K562 (cell line): ENCODE measurements around the gene LIAS. TPM values are rescaled to one million over a fixed set of nuclear protein-coding genes. Genes with fewer than 3 reads are reported as not detected.

Experiments
- ATF7 ChIP-seq: fragments of 450-650 bp; IDR thresholded peaks from 2 replicates; pipeline ENCODE4 v1.7.1; 2014; ENCODE audit warnings: mild to moderate bottlenecking, moderate library complexity
- BRD9 ChIP-seq: fragments of 450-650 bp; IDR thresholded peaks from 2 replicates; pipeline ENCODE4 v1.6.1; 2018; ENCODE audit warnings: low read depth; ENCODE audit not compliant: partially characterized antibody
- CCNT2 ChIP-seq: IDR thresholded peaks from 2 replicates; pipeline ENCODE4 v1.6.1; 2011; ENCODE audit warnings: borderline replicate concordance, low read depth, mild to moderate bottlenecking, moderate library complexity, mixed read lengths, low read length; ENCODE audit not compliant: insufficient read length; ENCODE audit errors: extremely low read depth
- DACH1 ChIP-seq: fragments of 450-650 bp; IDR thresholded peaks from 2 replicates; pipeline ENCODE4 v1.6.1; 2018; ENCODE audit not compliant: partially characterized antibody
- DIDO1 ChIP-seq: fragments of 450-650 bp; IDR thresholded peaks from 2 replicates; pipeline ENCODE4 v1.6.1; 2016; ENCODE audit warnings: low read depth, missing biosample characterization, missing genetic modification characterization
- E2F1 ChIP-seq: sonication (generic); formaldehyde crosslinking; IDR thresholded peaks from 2 replicates; pipeline ENCODE4 v1.8.1; 2023; ENCODE audit warnings: mild to moderate bottlenecking, missing genetic modification reagents, moderate library complexity
- FOSL1 ChIP-seq: fragments of 200-800 bp; sonication (Bioruptor generic); conservative IDR thresholded peaks from 2 replicates; pipeline ENCODE4 v1.6.1; 2016; ENCODE audit warnings: missing genetic modification characterization, missing compliant biosample characterization
- FOXP1 ChIP-seq: sonication (generic); formaldehyde crosslinking; IDR thresholded peaks from 2 replicates; pipeline ENCODE4 v1.8.0; 2022; ENCODE audit warnings: mild to moderate bottlenecking, missing genetic modification reagents
- GATA2 ChIP-seq: sonication (generic); formaldehyde crosslinking; IDR thresholded peaks from 2 replicates; pipeline ENCODE4 v1.4.0; 2020; ENCODE audit warnings: mild to moderate bottlenecking, missing genetic modification reagents
- HNRNPL ChIP-seq: fragments of 200-400 bp; formaldehyde crosslinking; IDR thresholded peaks from 2 replicates; pipeline ENCODE4 v1.6.1; 2017; ENCODE audit warnings: low read depth, mild to moderate bottlenecking, low read length
- KAT8 ChIP-seq: fragments of 450-650 bp; IDR thresholded peaks from 2 replicates; pipeline ENCODE4 v1.6.1; 2016; ENCODE audit warnings: low read depth, mild to moderate bottlenecking
- LCOR ChIP-seq: sonication (generic); formaldehyde crosslinking; IDR thresholded peaks from 2 replicates; pipeline ENCODE4 v1.8.0; 2022; ENCODE audit warnings: mild to moderate bottlenecking, missing genetic modification reagents
- MAX ChIP-seq: sonication (generic); formaldehyde crosslinking; IDR thresholded peaks from 2 replicates; pipeline ENCODE4 v1.9.0; 2022; ENCODE audit warnings: mild to moderate bottlenecking, missing genetic modification reagents
- MCM5 ChIP-seq: fragments of 450-650 bp; IDR thresholded peaks from 2 replicates; pipeline ENCODE4 v1.6.1; 2016; ENCODE audit warnings: low read depth
- MTA1 ChIP-seq: fragments of 450-650 bp; IDR thresholded peaks from 2 replicates; pipeline ENCODE4 v1.6.1; 2017; ENCODE audit warnings: borderline replicate concordance
- NR1H2 ChIP-seq: sonication (generic); formaldehyde crosslinking; IDR thresholded peaks from 2 replicates; pipeline ENCODE4 v1.4.0; 2020; ENCODE audit warnings: mild to moderate bottlenecking, missing genetic modification reagents
- NR2C1 ChIP-seq, 2 experiments: fragments of 450-650 bp; IDR thresholded peaks; 2 replicates each; pipeline ENCODE4 v1.6.1; 2017; ENCODE audit warnings: mild to moderate bottlenecking in 2 of 2, antibody characterized with exemption in 1 of 2, inconsistent platforms in 1 of 2, missing compliant biosample characterization in 1 of 2, missing genetic modification characterization in 1 of 2
- PURB ChIP-seq: sonication (generic); formaldehyde crosslinking; IDR thresholded peaks from 2 replicates; pipeline ENCODE4 v1.9.0; 2021; ENCODE audit warnings: low read depth, mild to moderate bottlenecking, missing genetic modification reagents
- RBM25 ChIP-seq: fragments of 200-400 bp; formaldehyde crosslinking; IDR thresholded peaks from 2 replicates; pipeline ENCODE4 v1.6.1; 2018; ENCODE audit warnings: low read length, low read depth, moderate library complexity; ENCODE audit not compliant: severe bottlenecking
- SAP30 ChIP-seq: fragments of 200-600 bp; sonication (generic); IDR thresholded peaks from 2 replicates; pipeline ENCODE4 v1.6.1; 2012; ENCODE audit warnings: borderline replicate concordance, low read depth, mild to moderate bottlenecking, moderate library complexity, low read length, control low read depth, inconsistent platforms; ENCODE audit not compliant: insufficient read depth, poor library complexity, severe bottlenecking
- SMARCC2 ChIP-seq: fragments of 450-650 bp; IDR thresholded peaks from 2 replicates; pipeline ENCODE4 v1.6.1; 2017; ENCODE audit warnings: antibody characterized with exemption, moderate library complexity, mild to moderate bottlenecking, low read depth
- TBP ChIP-seq: optimal IDR thresholded peaks from 2 replicates; pipeline ENCODE3; 2011; ENCODE audit warnings: low read depth, low read length, improper control_type of control experiment
- TEAD1 ChIP-seq, 2 experiments: fragments of 450-650 bp in 1 of 2; sonication (generic) in 1 of 2; formaldehyde crosslinking; IDR thresholded peaks; 2 replicates each; pipeline versions ENCODE4 v1.4.0 to v1.8.0; 2020 to 2022; ENCODE audit warnings: mild to moderate bottlenecking in 2 of 2, missing genetic modification reagents in 1 of 2
- ZBTB2 ChIP-seq: fragments of 450-650 bp; IDR thresholded peaks from 2 replicates; pipeline ENCODE4 v1.6.1; 2016; ENCODE audit warnings: antibody characterized with exemption
- ZNF174 ChIP-seq: fragments of 250-450 bp; sonication (Bioruptor Pico); IDR thresholded peaks from 2 replicates; pipeline ENCODE4 v1.4.0; 2020; ENCODE audit warnings: mild to moderate bottlenecking
- ZNF507 ChIP-seq: conservative IDR thresholded peaks from 2 replicates; pipeline ENCODE4 v1.6.1; 2017; ENCODE audit warnings: missing genetic modification characterization, missing compliant biosample characterization
- ZNF75A ChIP-seq: fragments of 450-650 bp; formaldehyde crosslinking; IDR thresholded peaks from 2 replicates; pipeline ENCODE4 v1.4.0; 2020; ENCODE audit warnings: mild to moderate bottlenecking
- polyA plus RNA-seq, 8 experiments: library from polyadenylated mRNA; depleted of rRNA in 4 of 8; stranded (reverse) in 5 of 8; unstranded in 3 of 8; fragments of >200 nt; fragmentation: Nextera tagmentation in 2 of 8; fragmentation: Illumina TruSeq in 1 of 8; extraction: Ambion mirVana in 2 of 8; extraction: Trizol in 1 of 8; gene quantifications; 2 replicates each; pipeline versions ENCODE4 v1.2.1 to v1.2.3, GENCODE V29; 2011 to 2014; ENCODE audit warnings: inconsistent platforms in 1 of 8, missing spikeins in 1 of 8
- total RNA-seq, 7 experiments: library from RNA; depleted of rRNA in 6 of 7; stranded (reverse); fragments of >200 nt in 6 of 7; fragmentation: Illumina TruSeq in 2 of 7; extraction: Trizol in 2 of 7; gene quantifications; 2 replicates each; pipeline versions ENCODE4 v1.2.1 to v1.2.3, GENCODE V29; 2011 to 2021; ENCODE audit warnings: low replicate concordance in 1 of 7

The LIAS gene
- total and polyA plus RNA-seq, 9 of the 15 experiments (the other 6 are each of a cell fraction or from before 2014, with no cell fraction given): 21.9 to 57.1 (median 42.1) TPM

GRCh38 chr4:39527296-39528060 lies 68.6 kb downstream of the LIAS start, which contains the start of gene UGDH (continued):
- TF ChIP-seq LCOR (CRISPR knock-in tag) (peak; percentile 37; the same call in 1 of the 2 replicates), ZNF75A (CRISPR knock-in tag) (no peak), TBP (peak; percentile 78), ZNF507 (tag) (no peak), BRD9 (no peak), E2F1 (CRISPR knock-in tag) (peak; percentile 32), FOSL1 (tag) (peak; percentile 73), DIDO1 (tag) (peak; percentile 71; the same call in 1 of the 2 replicates), SAP30 (peak; percentile 38), KAT8 (no peak), PURB (no peak), ZBTB2 (peak; percentile 77; the same call in 1 of the 2 replicates), SMARCC2 (peak; percentile 33; the same call in 1 of the 2 replicates), FOXP1 (peak; percentile 91; the same call in 1 of the 2 replicates), ZNF174 (0 out of 2 replicates have a peak, but pooled peaks have one; percentile 16), NR1H2 (CRISPR knock-in tag) (no peak), NR2C1 (IDR thresholded peaks at IDR 0.05) (no peak), NR2C1 (tag; IDR thresholded peaks at IDR 0.05) (peak; percentile 54), MCM5 (no peak), CCNT2 (peak; percentile 59), RBM25 (peak; percentile 32), HNRNPL (0 out of 2 replicates have a peak, but pooled peaks have one; percentile 18), MAX (CRISPR knock-in tag) (peak; percentile 96), MTA1 (no peak), GATA2 (CRISPR knock-in tag) (no peak), DACH1 (peak; percentile 43), TEAD1 (CRISPR knock-in tag; IDR thresholded peaks at IDR 0.05) (peak; percentile 51 to 80; a peak in 1 of 4 replicates), ATF7 (peak; percentile 85)
